Sigmoid colon (tissue), 7 donors: ENCODE data around the gene FOXO6. TPM values are rescaled to one million over a fixed set of nuclear protein-coding genes. Genes with fewer than 3 reads are reported as not detected.

Experiments used
- DNase-seq: peaks from one replicate; pipeline ENCODE4 v3.0.0-alpha.2; 2019
- H3K27ac ChIP-seq, 4 donors: fragments of 200-600 bp; sonication (generic); one replicate each; pipeline ENCODE4 v1.5.1; 2016 to 2019; ENCODE audit warnings: mild to moderate bottlenecking in 1 of 4
- H3K27me3 ChIP-seq, 3 donors: fragments of 200-600 bp; sonication (generic); one replicate each; pipeline ENCODE4 v1.5.1; 2019; ENCODE audit warnings: mild to moderate bottlenecking in 1 of 3
- H3K36me3 ChIP-seq, 4 donors: fragments of 200-600 bp; sonication (generic); one replicate each; pipeline ENCODE4 v1.5.1; 2016 to 2019
- H3K4me1 ChIP-seq, 4 donors: fragments of 200-600 bp; sonication (generic); one replicate each; pipeline ENCODE4 v1.5.1; 2017 to 2019
- H3K4me3 ChIP-seq, 4 donors: fragments of 200-600 bp; sonication (generic); one replicate each; pipeline ENCODE4 v1.5.1; 2017 to 2019; ENCODE audit warnings: mild to moderate bottlenecking in 2 of 4, moderate library complexity in 1 of 4
- H3K9me3 ChIP-seq, 4 donors: fragments of 200-600 bp in 3 of 4; sonication (generic) in 3 of 4; one replicate each; pipeline versions ENCODE4 v1.5.1 to v1.6.1; 2013 to 2019
- CTCF ChIP-seq, 4 experiments: fragments of 450-650 bp in 3 of 4; fragments of 200-600 bp in 1 of 4; IDR thresholded peaks; one replicate each; pipeline ENCODE4 v1.5.1; 2016 to 2019; ENCODE audit warnings: antibody characterized with exemption in 4 of 4, mild to moderate bottlenecking in 3 of 4, moderate library complexity in 2 of 4
- EP300 ChIP-seq, 4 donors: sonication (generic); formaldehyde crosslinking; IDR thresholded peaks; one replicate each; pipeline ENCODE4 v1.6.1; 2017; ENCODE audit warnings: antibody characterized with exemption in 4 of 4
- POLR2A ChIP-seq, 2 donors: fragments of 450-650 bp; IDR thresholded peaks; one replicate each; pipeline ENCODE4 v1.6.1; 2016; ENCODE audit warnings: antibody characterized with exemption in 2 of 2, mild to moderate bottlenecking in 2 of 2, moderate library complexity in 2 of 2
- POLR2AphosphoS5 ChIP-seq, 4 donors: sonication (generic); formaldehyde crosslinking; IDR thresholded peaks; one replicate each; pipeline ENCODE4 v1.6.1; 2017; ENCODE audit warnings: antibody characterized with exemption in 4 of 4
- WGBS, 2 donors: extraction: QIAGEN DNeasy Blood & Tissue Kit; methylation state at CpG; one replicate each; pipeline ENCODE4 v1.1.7; 2013; 5-methylcytosine and 5-hydroxymethylcytosine counted together
- intact Hi-C: fragments of 100-400 bp; cut with DNase I; formaldehyde crosslinking; loops from one replicate; pipeline ENCODE4 v1.15.1; 2023
- polyA plus RNA-seq, 3 donors: library from polyadenylated mRNA; stranded (reverse); fragments of 200-250 nt; gene quantifications; one replicate each; pipeline ENCODE4 v1.2.3, GENCODE V29; 2013
- total RNA-seq, 4 donors: library from RNA; depleted of rRNA; stranded (reverse); fragments of >200 nt; gene quantifications; one replicate each; pipeline ENCODE4 v1.1.0, GENCODE V29; 2016
- donor health status: healthy with polysubstance abuse.
- donor health status: Bipolar disorder and iron deficiency.
- donor health status: healthy.

Gene FOXO6
- total and polyA plus RNA-seq, 7 donors: 0.20 to 1.4 (median 0.81) TPM; not detected in 2

DNA sequence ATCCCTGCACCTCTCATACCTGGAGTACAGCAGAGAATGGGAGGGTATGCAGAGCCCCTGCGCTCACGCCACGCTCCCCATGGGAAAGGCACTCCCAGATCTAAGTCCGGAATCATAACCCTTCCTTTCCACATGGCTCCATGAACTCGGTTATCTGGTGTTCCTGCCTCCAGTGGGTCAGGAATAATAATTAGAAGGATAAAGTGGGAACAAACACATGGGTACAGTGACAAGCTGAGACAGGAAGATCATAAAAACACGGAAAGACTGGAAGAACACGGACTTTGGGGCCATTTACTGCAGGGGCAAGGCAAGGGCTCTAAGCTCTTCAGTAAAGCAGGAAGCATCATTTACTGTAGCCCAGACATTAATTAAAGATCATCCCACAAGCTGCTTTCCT lies 48.6 kb downstream of the FOXO6 start:
- DNase-seq: no peak
- H3K27me3 ChIP-seq: peaks cover 0 to 19% (median 0%) of the 10 kb centered on the region in 3 donors
- whole genome bisulfite sequencing, 2 donors: 32 to 75% methylated on average over 7 of the region's 7 CpGs

DNA sequence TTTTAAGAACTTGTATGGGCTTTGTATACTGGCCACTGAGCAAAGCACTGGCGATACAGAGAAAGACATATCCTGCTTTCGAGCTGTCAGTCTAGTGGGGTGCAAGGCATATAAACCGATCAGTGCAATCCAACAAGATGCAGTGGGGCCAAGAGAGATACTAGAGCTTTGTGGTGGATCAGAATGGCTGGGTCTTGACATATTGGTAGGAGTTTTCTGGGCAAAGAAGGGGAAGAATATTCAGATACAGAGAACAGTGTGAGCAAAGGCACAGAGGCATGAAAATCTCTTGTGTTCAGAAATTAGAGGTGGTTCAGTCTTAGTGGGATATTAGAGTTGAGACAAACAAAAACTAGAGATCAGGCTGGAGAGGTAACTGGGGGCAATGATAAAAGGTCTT lies 49.2 kb downstream of the FOXO6 start:
- intact Hi-C loops: no loop called here
- H3K36me3 ChIP-seq: no peaks in the 10 kb centered on the region
- peaks cover 0 to 13% (median 7%) of the 10 kb centered on the region in 4 donors for H3K4me1 ChIP-seq
- no peaks in the 10 kb centered on the region for H3K9me3 ChIP-seq
- no peak for TF ChIP-seq CTCF (IDR thresholded peaks at IDR 0.05)
- TF ChIP-seq POLR2A (IDR thresholded peaks at IDR 0.05): no peak
- no peak for TF ChIP-seq EP300 (IDR thresholded peaks at IDR 0.05)
- no peak for TF ChIP-seq POLR2AphosphoS5 (IDR thresholded peaks at IDR 0.05)
- 88 to 94% methylated on average over 3 of the region's 3 CpGs for WGBS, 2 donors
- H3K4me3 ChIP-seq: no peak overlapping the region
- DNase-seq: no peak
- H3K27me3 ChIP-seq: peaks cover 0 to 19% (median 0%) of the 10 kb centered on the region in 3 donors
- no peak overlapping the region for H3K27ac ChIP-seq

More for the DNA sequence above, 48.6 kb downstream of the FOXO6 start:
- Histone ChIP-seq H3K36me3 (no peaks in the 10 kb centered on the region), H3K27ac (no peak overlapping the region), H3K4me1 (peaks cover 0 to 7% (median 2%) of the 10 kb centered on the region in 4 donors), H3K9me3 (no peaks in the 10 kb centered on the region), H3K4me3 (no peak overlapping the region)
- TF ChIP-seq POLR2A (IDR thresholded peaks at IDR 0.05) (no peak), POLR2AphosphoS5 (IDR thresholded peaks at IDR 0.05) (no peak), CTCF (IDR thresholded peaks at IDR 0.05) (no peak)
- intact Hi-C loops: no loop called here

DNA sequence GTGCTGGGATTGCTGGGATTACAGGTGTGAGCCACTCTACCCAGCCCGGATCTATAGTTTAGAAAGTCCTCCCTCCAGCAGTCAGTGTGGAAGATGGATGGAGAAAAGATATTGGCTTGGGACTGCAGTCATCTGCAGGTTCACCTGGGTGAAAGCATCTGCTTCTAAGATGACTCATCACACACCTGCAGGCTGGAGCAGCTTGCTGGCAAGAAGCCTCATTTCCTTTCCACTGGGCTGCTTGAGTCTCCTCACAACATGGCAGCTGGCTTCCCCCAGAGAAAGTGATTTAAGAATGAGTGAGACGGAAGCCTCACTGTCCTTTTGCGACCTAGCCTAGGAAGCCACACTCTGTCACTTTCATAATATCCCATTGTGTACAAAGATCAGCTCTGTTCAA lies 50.0 kb downstream of the FOXO6 start:
- intact Hi-C loops: no loop called here
- no peak for DNase-seq
- WGBS, 2 donors: 90 to 92% methylated on average over 3 of the region's 3 CpGs
- H3K27ac ChIP-seq: no peak overlapping the region
- no peaks in the 10 kb centered on the region for H3K9me3 ChIP-seq
- peaks cover 0 to 19% (median 0%) of the 10 kb centered on the region in 3 donors for H3K27me3 ChIP-seq
- no peaks in the 10 kb centered on the region for H3K36me3 ChIP-seq
- peaks cover 0 to 15% (median 7%) of the 10 kb centered on the region in 4 donors for H3K4me1 ChIP-seq
- no peak overlapping the region for H3K4me3 ChIP-seq
- no peak for TF ChIP-seq CTCF (IDR thresholded peaks at IDR 0.05)
- TF ChIP-seq EP300 (IDR thresholded peaks at IDR 0.05): no peak
- TF ChIP-seq POLR2AphosphoS5 (IDR thresholded peaks at IDR 0.05): no peak
- TF ChIP-seq POLR2A (IDR thresholded peaks at IDR 0.05): no peak

DNA sequence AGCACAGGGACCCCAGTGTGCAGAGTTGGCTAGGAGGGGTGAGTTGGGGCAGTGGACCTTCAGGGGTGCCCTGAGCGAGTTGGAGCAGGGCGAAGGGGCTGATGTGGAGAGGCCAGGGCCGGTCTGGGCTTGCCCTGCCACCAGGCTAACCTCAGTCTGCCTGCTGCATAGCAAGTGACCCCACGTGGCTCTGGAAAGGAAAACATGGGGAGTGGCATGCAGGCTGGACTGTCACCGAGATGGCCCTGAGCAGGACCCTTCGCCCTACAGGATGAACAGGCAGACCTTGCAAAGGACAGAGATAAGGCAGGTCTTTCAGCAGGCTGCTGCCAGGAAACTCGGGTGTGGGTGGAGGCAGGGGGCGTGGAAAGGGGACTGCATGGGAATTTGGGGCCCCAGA lies 51.5 kb downstream of the FOXO6 start:
- no peak for DNase-seq
- no peak overlapping the region for H3K27ac ChIP-seq
- H3K36me3 ChIP-seq: no peaks in the 10 kb centered on the region
- intact Hi-C loops: no loop called here
- no peak overlapping the region for H3K4me3 ChIP-seq
- peaks cover 0 to 19% (median 0%) of the 10 kb centered on the region in 3 donors for H3K27me3 ChIP-seq
- WGBS, 2 donors: 52% methylated on average over 8 of the region's 8 CpGs
- H3K4me1 ChIP-seq: peaks cover 0 to 22% (median 7%) of the 10 kb centered on the region in 4 donors
- TF ChIP-seq POLR2A (IDR thresholded peaks at IDR 0.05) (no peak), EP300 (IDR thresholded peaks at IDR 0.05) (no peak), POLR2AphosphoS5 (IDR thresholded peaks at IDR 0.05) (no peak), CTCF (IDR thresholded peaks at IDR 0.05) (no peak)
- no peaks in the 10 kb centered on the region for H3K9me3 ChIP-seq

- intact Hi-C loops: no loop called here
- no peaks in the 10 kb centered on the region for H3K36me3 ChIP-seq
- H3K9me3 ChIP-seq: no peaks in the 10 kb centered on the region
- DNase-seq: no peak
- no peak for TF ChIP-seq CTCF (IDR thresholded peaks at IDR 0.05)
- no peak for TF ChIP-seq EP300 (IDR thresholded peaks at IDR 0.05)
- TF ChIP-seq POLR2AphosphoS5 (IDR thresholded peaks at IDR 0.05): no peak
- no peak for TF ChIP-seq POLR2A (IDR thresholded peaks at IDR 0.05)
- H3K27me3 ChIP-seq: peaks cover 0 to 19% (median 0%) of the 10 kb centered on the region in 3 donors
- H3K27ac ChIP-seq: no peak overlapping the region
- WGBS, 2 donors: 88 to 94% methylated on average over 12 of the region's 12 CpGs
- peaks cover 0 to 22% (median 8%) of the 10 kb centered on the region in 4 donors for H3K4me1 ChIP-seq
- H3K4me3 ChIP-seq: no peak overlapping the region
Measured at GRCh38 chr1:41413748-41414281, 52.6 kb downstream of the FOXO6 start.
